Activated CD8-positive, alpha-beta memory T cell treated with anti-CD3 and anti-CD28 coated beads, Interleukin-2, amount 10 ng/mL, durations not matched to agents 7 days and 5 days (primary cell): ENCODE results near the gene TAGLN2. TPM values are rescaled to one million over a fixed set of nuclear protein-coding genes. Genes with fewer than 3 reads are reported as not detected.

Experiments used
- ATAC-seq: fragments of 150-1000 bp; cut with Tn5 transposase; one replicate; pipeline ENCODE4 v1.10.0; 2021; ENCODE audit warnings: moderate library complexity
- CTCF ChIA-PET: fragments of 350-600 bp; sonication (Branson Sonifier 250); formaldehyde crosslinking; loops from one replicate; lab custom pipeline; 2021; ENCODE audit warnings: antibody characterized with exemption; lab: Charles Lee
- DNase-seq: peaks from one replicate; pipeline ENCODE4 v3.0.0-alpha.2; 2020
- H3K27ac Mint-ChIP-seq: one replicate; pipeline ENCODE4 v1.8.0; 2021; ENCODE audit warnings: mild to moderate bottlenecking, mixed read lengths
- H3K27me3 Mint-ChIP-seq: one replicate; pipeline ENCODE4 v1.8.0; 2021; ENCODE audit warnings: mixed read lengths
- H3K36me3 Mint-ChIP-seq: one replicate; pipeline ENCODE4 v1.8.0; 2021; ENCODE audit warnings: mild to moderate bottlenecking, mixed read lengths
- H3K4me1 Mint-ChIP-seq: one replicate; pipeline ENCODE4 v1.8.0; 2021; ENCODE audit warnings: mixed read lengths
- H3K4me3 Mint-ChIP-seq: one replicate; pipeline ENCODE4 v1.8.0; 2021; ENCODE audit warnings: mild to moderate bottlenecking, moderate library complexity, mixed read lengths
- H3K9me3 Mint-ChIP-seq: one replicate; pipeline ENCODE4 v1.8.0; 2022; ENCODE audit warnings: low read depth, mixed read lengths
- total RNA-seq, 2 experiments: library from RNA; stranded (reverse); gene quantifications; one replicate each; pipeline ENCODE4 v1.2.3, GENCODE V29; 2021

Gene TAGLN2
- total RNA-seq, 2 experiments from 2014 or later: 479 to 513 TPM

- H3K27ac Mint-ChIP-seq: no peak overlapping the region
- DNase-seq (no peak), ATAC-seq (no peak)
- peaks cover 11% of the 10 kb centered on the region for H3K4me1 Mint-ChIP-seq
- no peaks in the 10 kb centered on the region for H3K9me3 Mint-ChIP-seq
- peaks cover 5% of the 10 kb centered on the region for H3K27me3 Mint-ChIP-seq
- CTCF ChIA-PET: interaction anchor here (0.8 to 13.5 kb wide), 3 partner anchors 10 to 76 kb away, joined by 3 to 228 read pairs (median 5); no protein-coding TSS in a partner anchor
- no peak overlapping the region for H3K4me3 Mint-ChIP-seq
- no peaks in the 10 kb centered on the region for H3K36me3 Mint-ChIP-seq
These were observed 4.9 kb upstream of the TAGLN2 start for GRCh38 chr1:159930216-159930615.

- Mint-ChIP-seq H3K9me3 (no peaks in the 10 kb centered on the region), H3K4me3 (no peak overlapping the region), H3K27ac (no peak overlapping the region), H3K4me1 (peaks cover 11% of the 10 kb centered on the region), H3K27me3 (no peaks in the 10 kb centered on the region), H3K36me3 (no peaks in the 10 kb centered on the region)
- CTCF ChIA-PET: interaction anchor here (1.4 to 13.5 kb wide), 2 partner anchors 11 to 76 kb away, joined by 5 to 228 read pairs; no protein-coding TSS in a partner anchor
- ATAC-seq (no peak), DNase-seq (no peak)
These were observed 4.1 kb upstream of the TAGLN2 start for GRCh38 chr1:159929155-159930051.

GRCh38 chr1:159928491-159929050 lies 3.3 kb upstream of the TAGLN2 start:
- DNase-seq: no peak
- Mint-ChIP-seq H3K36me3 (peaks cover 5% of the 10 kb centered on the region), H3K4me3 (no peak overlapping the region), H3K4me1 (peaks cover 11% of the 10 kb centered on the region), H3K9me3 (no peaks in the 10 kb centered on the region), H3K27ac (no peak overlapping the region), H3K27me3 (no peaks in the 10 kb centered on the region)
- no peak for ATAC-seq
- CTCF ChIA-PET: interaction anchor here (1.3 to 13.5 kb wide), 2 partner anchors 7 to 77 kb away, joined by 3 to 228 read pairs; no protein-coding TSS in a partner anchor

- DNase-seq (no peak), ATAC-seq (no peak)
- H3K4me1 Mint-ChIP-seq: peaks cover 16% of the 10 kb centered on the region
- no peaks in the 10 kb centered on the region for H3K9me3 Mint-ChIP-seq
- H3K4me3 Mint-ChIP-seq: no peak overlapping the region
- no peak overlapping the region for H3K27ac Mint-ChIP-seq
- H3K27me3 Mint-ChIP-seq: no peaks in the 10 kb centered on the region
- CTCF ChIA-PET: interaction anchor here (1.3 to 7.6 kb wide), 2 partner anchors 8 to 79 kb away, joined by 3 to 69 read pairs; no protein-coding TSS in a partner anchor
- peaks cover 9% of the 10 kb centered on the region for H3K36me3 Mint-ChIP-seq
These were observed 2.6 kb upstream of the TAGLN2 start for GRCh38 chr1:159927849-159928431.

DNA sequence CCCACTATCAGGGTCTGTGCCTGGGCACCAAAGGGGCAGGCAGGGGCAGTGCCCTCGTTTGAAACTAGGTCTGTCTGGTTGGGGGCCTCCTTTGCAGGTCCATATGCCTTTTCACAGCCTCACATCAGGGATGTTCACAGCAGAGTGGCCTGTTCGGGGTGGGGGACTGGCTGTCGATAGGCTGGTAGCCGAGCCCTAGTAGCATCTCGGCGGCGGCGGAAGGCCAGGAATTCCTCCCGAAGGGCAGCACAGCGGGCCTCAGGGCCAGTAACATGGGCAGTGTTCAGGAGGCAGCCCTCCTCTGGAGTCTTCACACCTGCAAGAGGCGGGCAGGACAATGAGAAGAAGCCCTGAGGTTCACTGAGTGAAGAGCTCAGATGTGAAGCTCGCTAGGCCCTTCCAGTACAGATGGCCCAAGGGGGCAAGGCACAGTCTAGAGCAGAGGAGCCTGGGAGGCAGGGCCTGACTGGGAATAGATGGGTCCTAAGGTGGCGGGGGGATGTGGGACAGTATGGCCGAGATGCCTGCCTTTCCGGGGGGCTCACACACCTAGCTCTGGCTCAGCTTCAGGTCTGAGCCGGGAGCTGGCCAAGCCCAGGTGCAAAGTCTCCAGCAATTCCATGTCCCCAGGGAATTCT lies 2.0 kb upstream of the TAGLN2 start:
- no peaks in the 10 kb centered on the region for H3K9me3 Mint-ChIP-seq
- H3K36me3 Mint-ChIP-seq: peaks cover 9% of the 10 kb centered on the region
- H3K4me3 Mint-ChIP-seq: no peak overlapping the region
- H3K27ac Mint-ChIP-seq: no peak overlapping the region
- no peak for DNase-seq
- H3K4me1 Mint-ChIP-seq: peaks cover 20% of the 10 kb centered on the region
- CTCF ChIA-PET: interaction anchor here (1.3 to 7.6 kb wide), 2 partner anchors 8 to 80 kb away, joined by 3 to 69 read pairs; no protein-coding TSS in a partner anchor
- ATAC-seq: no peak
- H3K27me3 Mint-ChIP-seq: no peaks in the 10 kb centered on the region

- Mint-ChIP-seq H3K9me3 (no peaks in the 10 kb centered on the region), H3K27me3 (no peaks in the 10 kb centered on the region), H3K36me3 (peaks cover 20% of the 10 kb centered on the region), H3K4me3 (peak overlapping the region; percentile 95), H3K27ac (peak overlapping the region; percentile 98), H3K4me1 (peaks cover 36% of the 10 kb centered on the region)
- DNase-seq (no peak), ATAC-seq (peak; percentile 10)
- CTCF ChIA-PET: interaction anchor here (1.0 to 7.6 kb wide), 6 partner anchors 10 to 126 kb away, joined by 3 to 69 read pairs (median 30); no protein-coding TSS in a partner anchor
These were observed 392 bp upstream of the TAGLN2 start for GRCh38 chr1:159925719-159926078.

GRCh38 chr1:159924025-159924790 lies 1.1 kb downstream of the TAGLN2 start:
- CTCF ChIA-PET: interaction anchor here (1.2 to 7.6 kb wide), 9 partner anchors 10 to 154 kb away, joined by 3 to 69 read pairs (median 11); no protein-coding TSS in a partner anchor
- peak overlapping the region; percentile 95 for H3K4me3 Mint-ChIP-seq
- ATAC-seq (peak; percentile 25), DNase-seq (peak; percentile 81)
- H3K27ac Mint-ChIP-seq: peak overlapping the region; percentile 98
- peaks cover 51% of the 10 kb centered on the region for H3K4me1 Mint-ChIP-seq
- H3K36me3 Mint-ChIP-seq: peaks cover 35% of the 10 kb centered on the region
- H3K9me3 Mint-ChIP-seq: no peaks in the 10 kb centered on the region
- H3K27me3 Mint-ChIP-seq: no peaks in the 10 kb centered on the region

DNA sequence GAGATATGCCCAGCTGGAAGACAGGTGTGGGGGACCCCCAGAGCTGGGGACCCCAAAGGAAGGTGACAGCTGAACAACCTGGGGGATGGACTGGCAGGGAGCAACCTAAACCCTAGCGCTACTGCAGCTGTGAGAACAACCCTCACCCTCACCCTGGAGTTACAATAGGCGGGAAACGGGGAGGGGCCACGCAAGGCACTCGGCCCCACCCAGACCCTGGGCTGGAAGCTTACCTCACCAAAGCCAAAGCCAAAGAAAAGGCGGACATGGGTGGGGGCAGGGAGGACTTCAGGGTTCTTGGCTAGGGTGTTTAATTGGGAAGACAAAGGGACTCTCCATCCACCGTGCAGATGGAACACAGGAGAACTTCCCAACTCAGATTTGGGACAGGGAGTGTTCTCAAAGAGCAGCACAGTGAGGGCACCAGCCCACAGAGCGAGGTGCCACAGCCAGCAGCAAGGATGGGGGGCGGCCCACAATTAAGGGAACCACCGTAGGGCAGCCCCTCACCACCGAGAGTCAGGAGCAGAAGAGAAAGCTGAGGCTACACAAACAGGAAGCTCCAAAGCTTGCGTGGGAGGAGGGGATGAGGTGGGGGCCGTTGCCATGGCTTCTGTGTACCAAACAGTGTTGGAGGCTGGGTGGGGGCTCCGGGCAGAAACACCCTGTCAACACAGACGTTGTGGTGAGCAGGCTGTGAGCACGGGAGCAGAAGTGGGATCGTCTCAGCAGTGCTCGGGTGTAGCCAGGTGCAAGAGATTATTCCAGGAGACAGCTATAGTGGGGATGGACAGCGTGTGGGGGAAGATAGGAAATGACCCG lies 1.9 kb downstream of the TAGLN2 start:
- Mint-ChIP-seq H3K9me3 (no peaks in the 10 kb centered on the region), H3K27me3 (no peaks in the 10 kb centered on the region), H3K27ac (peak overlapping the region; percentile 98), H3K4me1 (peaks cover 57% of the 10 kb centered on the region), H3K36me3 (peaks cover 40% of the 10 kb centered on the region), H3K4me3 (peak overlapping the region; percentile 95)
- ATAC-seq (peak; percentile 50), DNase-seq (peak; percentile 91)
- CTCF ChIA-PET: interaction anchor here (0.6 to 7.6 kb wide), 9 partner anchors 12 to 298 kb away, joined by 3 to 69 read pairs (median 6); no protein-coding TSS in a partner anchor

GRCh38 chr1:159922511-159923202 lies 2.6 kb downstream of the TAGLN2 start:
- CTCF ChIA-PET: interaction anchor here (0.6 to 7.6 kb wide), 9 partner anchors 13 to 299 kb away, joined by 3 to 69 read pairs (median 6); no protein-coding TSS in a partner anchor
- Mint-ChIP-seq H3K4me1 (peaks cover 64% of the 10 kb centered on the region), H3K27me3 (no peaks in the 10 kb centered on the region)

DNA sequence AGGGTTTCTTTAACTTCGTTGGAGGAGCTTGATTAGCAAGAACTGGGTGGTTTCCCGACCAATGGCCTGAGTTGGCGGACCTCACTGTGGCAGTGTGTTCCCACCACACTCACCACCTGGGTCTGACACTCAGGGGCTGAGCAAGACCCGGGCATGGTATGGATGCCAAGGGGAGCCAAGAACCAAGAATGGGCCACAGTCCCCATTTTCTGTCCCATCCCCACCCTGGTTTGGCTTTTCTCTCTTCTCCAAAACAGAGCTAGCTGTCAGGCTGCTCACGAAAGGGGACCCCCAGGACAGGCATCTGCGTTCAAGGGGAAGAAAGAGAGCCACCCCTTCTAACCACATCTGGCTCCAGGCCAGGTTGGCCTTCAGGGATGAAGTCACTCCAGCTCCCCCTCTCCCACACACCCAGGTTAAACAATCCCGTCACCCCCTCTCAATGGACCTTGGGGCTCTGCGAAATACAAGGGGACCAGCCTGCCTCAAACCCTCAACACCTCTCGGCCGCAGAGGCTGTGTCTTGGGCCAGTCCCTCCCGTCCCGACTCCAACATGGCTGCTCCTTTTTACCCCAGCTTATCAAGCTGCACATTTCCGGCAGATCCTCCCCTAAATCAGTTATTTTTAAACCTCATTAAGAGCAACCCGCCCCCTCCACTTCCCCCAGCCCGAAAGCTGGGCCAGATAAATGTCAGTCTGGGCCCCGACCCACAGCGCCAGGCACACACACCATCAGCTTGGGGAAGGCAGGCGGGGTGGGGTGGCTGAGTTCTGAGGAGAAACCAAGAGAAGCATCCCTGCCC lies 3.4 kb downstream of the TAGLN2 start:
- DNase-seq (peak; percentile 58), ATAC-seq (no peak)
- CTCF ChIA-PET: interaction anchor here (1.2 to 7.6 kb wide), 6 partner anchors 14 to 139 kb away, joined by 3 to 69 read pairs (median 29); no protein-coding TSS in a partner anchor
- Mint-ChIP-seq H3K9me3 (no peaks in the 10 kb centered on the region), H3K36me3 (peaks cover 53% of the 10 kb centered on the region), H3K4me3 (peak overlapping the region; percentile 95), H3K27me3 (no peaks in the 10 kb centered on the region), H3K27ac (peak overlapping the region; percentile 98), H3K4me1 (peaks cover 67% of the 10 kb centered on the region)

More at GRCh38 chr1:159922511-159923202, 2.6 kb downstream of the TAGLN2 start:
- Mint-ChIP-seq H3K9me3 (no peaks in the 10 kb centered on the region), H3K27ac (peak overlapping the region; percentile 98), H3K36me3 (peaks cover 48% of the 10 kb centered on the region), H3K4me3 (peak overlapping the region; percentile 95)
- ATAC-seq (no peak), DNase-seq (no peak)
